Effector CD4-positive, alpha-beta T cell (primary cell): ENCODE data around the gene ZBTB20.

Experiments used
- DNase-seq: peaks from one replicate; pipeline ENCODE4 v3.0.0-alpha.2; 2020

The ZBTB20 gene

GRCh38 chr3:114356066-114356465 lies 791.0 kb downstream of the ZBTB20 start:
- DNase-seq = no peak

GRCh38 chr3:114355653-114356052 lies 791.4 kb downstream of the ZBTB20 start:
- DNase-seq = no peak

GRCh38 chr3:114351822-114352145 lies 795.3 kb downstream of the ZBTB20 start:
- no peak for DNase-seq

- no peak for DNase-seq
These were observed 795.8 kb downstream of the ZBTB20 start for GRCh38 chr3:114351123-114351821.

- no peak for DNase-seq
These were observed 796.4 kb downstream of the ZBTB20 start for GRCh38 chr3:114350690-114351089.

- no peak for DNase-seq
These were observed 796.8 kb downstream of the ZBTB20 start for GRCh38 chr3:114350271-114350670.

GRCh38 chr3:114344492-114344891 lies 802.6 kb downstream of the ZBTB20 start:
- DNase-seq = no peak

GRCh38 chr3:114338651-114339357 lies 808.3 kb downstream of the ZBTB20 start:
- no peak for DNase-seq

GRCh38 chr3:114336857-114337256 lies 810.2 kb downstream of the ZBTB20 start:
- DNase-seq = no peak

GRCh38 chr3:114336122-114336697 lies 810.9 kb downstream of the ZBTB20 start:
- DNase-seq = no peak

GRCh38 chr3:114333923-114334240 lies 813.2 kb downstream of the ZBTB20 start:
- DNase-seq = no peak

GRCh38 chr3:114333180-114333922 lies 813.7 kb downstream of the ZBTB20 start:
- no peak for DNase-seq

- DNase-seq = no peak
These were observed 814.5 kb downstream of the ZBTB20 start for GRCh38 chr3:114332342-114333179.

- DNase-seq = no peak
These were observed 815.4 kb downstream of the ZBTB20 start for GRCh38 chr3:114331710-114332109.

- DNase-seq = no peak
These were observed 816.1 kb downstream of the ZBTB20 start for GRCh38 chr3:114331007-114331406.

- DNase-seq = no peak
These were observed 817.3 kb downstream of the ZBTB20 start for GRCh38 chr3:114329823-114330222.

GRCh38 chr3:114328345-114328744 lies 818.7 kb downstream of the ZBTB20 start:
- no peak for DNase-seq

- DNase-seq = no peak
These were observed 819.4 kb downstream of the ZBTB20 start for GRCh38 chr3:114327665-114328064.

GRCh38 chr3:114323546-114324254 lies 823.4 kb downstream of the ZBTB20 start:
- no peak for DNase-seq

- DNase-seq = no peak
These were observed 826.8 kb downstream of the ZBTB20 start for GRCh38 chr3:114320246-114320645.

GRCh38 chr3:114319453-114319852 lies 827.6 kb downstream of the ZBTB20 start:
- no peak for DNase-seq

GRCh38 chr3:114318295-114318694 lies 828.8 kb downstream of the ZBTB20 start:
- DNase-seq = no peak
